ENCODE results near the gene PARVB. TPM values are rescaled to one million over a fixed set of nuclear protein-coding genes. Genes with fewer than 3 reads are reported as not detected.
A peak's percentile ranks its signal among the peaks of the same experiment; 100 is the strongest.

The PARVB gene
- total and polyA plus RNA-seq, 12 donors, result 46.7 to 201 (median 91.2) TPM

GRCh38 chr22:44067033-44067432, 42.9 kb downstream of the PARVB start:
- intact Hi-C loops (cut with DNase I), result loop anchor here in 1 of 10 donors (5.0 kb wide), 1 partner anchor 40 kb away; no protein-coding TSS in a partner anchor
- DNase-seq (no peak), ATAC-seq (no peak)
- no peak for TF ChIP-seq CTCF (IDR thresholded peaks at IDR 0.05)
- no peaks in the 10 kb centered on the region for H3K27me3 ChIP-seq
- H3K4me3 ChIP-seq, result no peak overlapping the region
- H3K9me3 ChIP-seq, result no peaks in the 10 kb centered on the region
- peak overlapping the region in 5 of 10 donors; percentile 15 to 69 (median 58) for H3K27ac ChIP-seq
- H3K36me3 ChIP-seq, result no peaks in the 10 kb centered on the region
- 85 to 86% methylated on average over 5 of the region's 5 CpGs for WGBS, 2 donors
- H3K4me1 ChIP-seq, result peaks cover 0 to 45% (median 30%) of the 10 kb centered on the region in 9 donors

GRCh38 chr22:44067901-44068300, 43.8 kb downstream of the PARVB start:
- WGBS, 2 donors, result 65 to 73% methylated on average over 10 of the region's 10 CpGs
- Histone ChIP-seq H3K36me3 (no peaks in the 10 kb centered on the region), H3K27me3 (no peaks in the 10 kb centered on the region), H3K4me3 (no peak overlapping the region), H3K9me3 (no peaks in the 10 kb centered on the region), H3K27ac (peak overlapping the region in 9 of 10 donors; percentile 15 to 69 (median 43)), H3K4me1 (peaks cover 0 to 49% (median 36%) of the 10 kb centered on the region in 9 donors)
- DNase-seq, result no peak
- no peak for TF ChIP-seq CTCF (IDR thresholded peaks at IDR 0.05)
- intact Hi-C loops (cut with DNase I), result loop anchor here in 1 of 10 donors (5.0 kb wide), 1 partner anchor 41 kb away; no protein-coding TSS in a partner anchor
- peak in 5 of 8 donors; percentile 15 to 62 (median 38) for ATAC-seq

- DNase-seq, result peak; percentile 30 to 37
- WGBS, 2 donors, result 66 to 76% methylated on average over 30 of the region's 30 CpGs
- ATAC-seq, result peak; percentile 31 to 73 (median 56)
- Histone ChIP-seq H3K4me1 (peaks cover 0 to 49% (median 36%) of the 10 kb centered on the region in 9 donors), H3K27me3 (no peaks in the 10 kb centered on the region), H3K27ac (peak overlapping the region in 9 of 10 donors; percentile 15 to 69 (median 43)), H3K9me3 (no peaks in the 10 kb centered on the region), H3K4me3 (no peak overlapping the region), H3K36me3 (no peaks in the 10 kb centered on the region)
- TF ChIP-seq CTCF (IDR thresholded peaks at IDR 0.05), result no peak
- intact Hi-C loops (cut with DNase I), result loop anchor here in 1 of 10 donors (5.0 kb wide), 1 partner anchor 41 kb away; no protein-coding TSS in a partner anchor
Measured at GRCh38 chr22:44068422-44069191, 44.5 kb downstream of the PARVB start.

GRCh38 chr22:44070029-44070428, 45.9 kb downstream of the PARVB start:
- 95 to 98% methylated on average over 5 of the region's 5 CpGs for WGBS, 2 donors
- intact Hi-C loops (cut with DNase I), result loop anchor here in 1 of 10 donors (5.0 kb wide), 1 partner anchor 43 kb away; no protein-coding TSS in a partner anchor
- ATAC-seq, result no peak
- Histone ChIP-seq H3K27me3 (no peaks in the 10 kb centered on the region), H3K4me1 (peaks cover 0 to 56% (median 36%) of the 10 kb centered on the region in 9 donors), H3K9me3 (no peaks in the 10 kb centered on the region), H3K27ac (no peak overlapping the region), H3K36me3 (no peaks in the 10 kb centered on the region), H3K4me3 (no peak overlapping the region)
- no peak for DNase-seq
- no peak for TF ChIP-seq CTCF (IDR thresholded peaks at IDR 0.05)

Data from heart right ventricle (tissue), 16 donors.